Measurements from ENCODE around the gene DDAH1. TPM values are rescaled to one million over a fixed set of nuclear protein-coding genes. Genes with fewer than 3 reads are reported as not detected.

The DDAH1 gene
- total and polyA plus RNA-seq, 2 donors (not counting 3 experiments of a cell fraction or from before 2014, with no cell fraction given), result 44.0 to 75.2 TPM

DNA sequence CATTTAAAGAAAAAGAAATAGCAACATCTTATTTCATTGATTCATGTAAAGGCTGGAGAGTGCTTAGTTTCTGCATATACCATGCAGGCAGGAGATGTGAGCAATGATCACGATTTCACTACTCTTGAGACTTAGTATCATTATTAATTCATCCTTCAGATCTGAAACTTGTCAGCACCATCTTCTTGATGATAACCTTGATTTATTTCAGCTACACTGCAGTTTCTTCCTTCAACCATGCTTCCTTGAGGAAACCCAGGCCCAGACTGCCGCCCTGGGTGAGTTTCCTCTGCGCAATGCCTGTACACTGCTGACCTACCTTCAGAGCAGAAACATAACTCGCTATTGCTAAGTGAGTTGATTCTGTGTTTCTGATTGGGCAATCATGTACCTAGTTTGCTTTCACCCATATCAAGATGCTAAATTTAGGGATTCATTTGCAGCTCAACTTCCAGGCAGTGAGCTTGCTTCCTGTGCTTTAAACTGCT, 175.1 kb downstream of the DDAH1 start:
- POLR2A ChIA-PET, result no interaction called here
- dilution Hi-C loops (cut with MboI; ENCODE audit: extremely low pct_ligation_motif_present, low sequenced_read_pairs), result no loop called here
- no peak for TF ChIP-seq GATA2 (IDR thresholded peaks at IDR 0.05; ENCODE audit: insufficient read depth, insufficient read length, low read depth, low read length)
- TF ChIP-seq EZH2 (IDR thresholded peaks at IDR 0.05; ENCODE audit: borderline replicate concordance, low read depth, low read length, severe bottlenecking), result no peak
- TF ChIP-seq MYC (IDR thresholded peaks at IDR 0.05; ENCODE audit: low read depth, low read length), result no peak
- TF ChIP-seq, protein P1, sequence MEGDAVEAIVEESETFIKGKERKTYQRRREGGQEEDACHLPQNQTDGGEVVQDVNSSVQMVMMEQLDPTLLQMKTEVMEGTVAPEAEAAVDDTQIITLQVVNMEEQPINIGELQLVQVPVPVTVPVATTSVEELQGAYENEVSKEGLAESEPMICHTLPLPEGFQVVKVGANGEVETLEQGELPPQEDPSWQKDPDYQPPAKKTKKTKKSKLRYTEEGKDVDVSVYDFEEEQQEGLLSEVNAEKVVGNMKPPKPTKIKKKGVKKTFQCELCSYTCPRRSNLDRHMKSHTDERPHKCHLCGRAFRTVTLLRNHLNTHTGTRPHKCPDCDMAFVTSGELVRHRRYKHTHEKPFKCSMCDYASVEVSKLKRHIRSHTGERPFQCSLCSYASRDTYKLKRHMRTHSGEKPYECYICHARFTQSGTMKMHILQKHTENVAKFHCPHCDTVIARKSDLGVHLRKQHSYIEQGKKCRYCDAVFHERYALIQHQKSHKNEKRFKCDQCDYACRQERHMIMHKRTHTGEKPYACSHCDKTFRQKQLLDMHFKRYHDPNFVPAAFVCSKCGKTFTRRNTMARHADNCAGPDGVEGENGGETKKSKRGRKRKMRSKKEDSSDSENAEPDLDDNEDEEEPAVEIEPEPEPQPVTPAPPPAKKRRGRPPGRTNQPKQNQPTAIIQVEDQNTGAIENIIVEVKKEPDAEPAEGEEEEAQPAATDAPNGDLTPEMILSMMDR (IDR thresholded peaks at IDR 0.05; ENCODE audit: extremely low read depth in 1 of 2, insufficient read depth in 1 of 2, low read depth in 1 of 2, low read length in 2 of 2), result no peak
- TF ChIP-seq JUN (IDR thresholded peaks at IDR 0.05; ENCODE audit: borderline replicate concordance, insufficient read depth, insufficient read length, low read depth), result no peak
- TF ChIP-seq POLR2AphosphoS5 (IDR thresholded peaks at IDR 0.05; ENCODE audit: insufficient read depth, low read depth, low read length), result no peak
- TF ChIP-seq, protein P2, sequence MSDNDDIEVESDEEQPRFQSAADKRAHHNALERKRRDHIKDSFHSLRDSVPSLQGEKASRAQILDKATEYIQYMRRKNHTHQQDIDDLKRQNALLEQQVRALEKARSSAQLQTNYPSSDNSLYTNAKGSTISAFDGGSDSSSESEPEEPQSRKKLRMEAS (IDR thresholded peaks at IDR 0.05; ENCODE audit: insufficient read depth, insufficient read length), result no peak
- TF ChIP-seq POLR2A (IDR thresholded peaks at IDR 0.05; ENCODE audit: low read depth, low read length), result no peak
- no peak for TF ChIP-seq FOS (IDR thresholded peaks at IDR 0.05; ENCODE audit: borderline replicate concordance, insufficient read depth, low read length)
- CTCF ChIA-PET, result interaction anchor here (1.1 to 1.4 kb wide), 3 partner anchors 10 to 54 kb away, joined by 3 to 4 read pairs (median 3); no protein-coding TSS in a partner anchor
- Histone ChIP-seq H2AFZ (ENCODE audit: low read depth, low read length) (peak overlapping the region; percentile 15), H3K27me3 (ENCODE audit: control insufficient read depth in 2 of 2, insufficient read depth in 2 of 2, low read length in 2 of 2) (no peaks in the 10 kb centered on the region), H4K20me1 (replicated peaks; ENCODE audit: control insufficient read depth, extremely low read depth, insufficient read depth, low read length) (no peaks in the 10 kb centered on the region), H3K9me1 (replicated peaks; ENCODE audit: control insufficient read depth, extremely low read depth, insufficient read depth, low read length) (no peaks in the 10 kb centered on the region), H3K36me3 (ENCODE audit: control insufficient read depth in 2 of 2, extremely low read depth in 1 of 2, insufficient read depth in 2 of 2, low read length in 2 of 2) (no peaks in the 10 kb centered on the region), H3K9me3 (replicated peaks; ENCODE audit: control insufficient read depth, insufficient read depth, low read length) (no peaks in the 10 kb centered on the region), H3K4me1 (ENCODE audit: control insufficient read depth, extremely low read depth, insufficient read depth, low read length) (peaks cover 20% of the 10 kb centered on the region), H3K79me2 (ENCODE audit: control insufficient read depth, insufficient read depth, low read length) (no peaks in the 10 kb centered on the region), H3K4me3 (replicated peaks in 1 of 3; ENCODE audit: insufficient read depth in 1 of 3, low read depth in 1 of 3, low read length in 3 of 3) (no peak overlapping the region), H3K4me2 (ENCODE audit: insufficient read depth, low read length) (no peak overlapping the region), H3K9ac (replicated peaks; ENCODE audit: extremely low read depth, insufficient read depth, low read length) (no peak overlapping the region), H3K27ac (ENCODE audit: insufficient read depth, low read depth, low read length) (no peak overlapping the region)
- no peak for FAIRE-seq
- no peak for DNase-seq (ENCODE audit: low read depth, low spot score)
- TSS peak; percentile 36 for BruUV-seq (replicated peaks)
- intact Hi-C loops (cut with micrococcal nuclease), result no loop called here
